SK-N-MC (cell line): ENCODE measurements around the gene SLC41A3.
"Not testable (repeated sequence)": the region's sequence is repeated elsewhere in the genome, so short reads cannot be mapped to it uniquely, and the experiment has no call there.

Source experiments
- DNase-seq: peaks from one replicate; pipeline ENCODE4 v3.0.0-alpha.2; 2011; ENCODE audit warnings: low read depth, low spot score
- H3K27ac ChIP-seq: fragments of 200-600 bp; sonication (generic); 2 replicates; pipeline ENCODE4 v1.5.1; 2016; ENCODE audit warnings: mixed run types
- H3K36me3 ChIP-seq: fragments of 200-600 bp; sonication (generic); 2 replicates; pipeline ENCODE4 v1.6.1; 2017; ENCODE audit warnings: antibody characterized with exemption, low read length, mixed read lengths; ENCODE audit not compliant: insufficient read depth
- H3K4me3 ChIP-seq: fragments of 200-600 bp; sonication (generic); 2 replicates; pipeline ENCODE4 v1.5.1; 2016
- H3K9ac ChIP-seq: fragments of 200-600 bp; sonication (generic); 2 replicates; pipeline ENCODE4 v1.8.0; 2017; ENCODE audit warnings: mixed run types, mixed read lengths; ENCODE audit not compliant: insufficient read length
- H3K9me3 ChIP-seq: fragments of 200-600 bp; sonication (generic); 2 replicates; pipeline ENCODE4 v1.6.1; 2017; ENCODE audit warnings: low read depth, mild to moderate bottlenecking, antibody characterized with exemption, low read length, moderate library complexity, mixed read lengths
- EZH2 ChIP-seq: fragments of 200-600 bp; sonication (generic); IDR thresholded peaks from one replicate; pipeline ENCODE4 v1.6.1; 2017; ENCODE audit warnings: antibody characterized with exemption
- FOXP2 ChIP-seq: optimal IDR thresholded peaks from 2 replicates; pipeline ENCODE3; 2011; ENCODE audit warnings: mild to moderate bottlenecking, moderate library complexity; ENCODE audit not compliant: insufficient read depth; ENCODE audit errors: extremely low read length, control extremely low read depth
- POLR2AphosphoS5 ChIP-seq: IDR thresholded peaks from 2 replicates; pipeline ENCODE4 v1.6.1; 2012; ENCODE audit warnings: mild to moderate bottlenecking, low read depth, low read length, borderline replicate concordance

Gene SLC41A3

DNA sequence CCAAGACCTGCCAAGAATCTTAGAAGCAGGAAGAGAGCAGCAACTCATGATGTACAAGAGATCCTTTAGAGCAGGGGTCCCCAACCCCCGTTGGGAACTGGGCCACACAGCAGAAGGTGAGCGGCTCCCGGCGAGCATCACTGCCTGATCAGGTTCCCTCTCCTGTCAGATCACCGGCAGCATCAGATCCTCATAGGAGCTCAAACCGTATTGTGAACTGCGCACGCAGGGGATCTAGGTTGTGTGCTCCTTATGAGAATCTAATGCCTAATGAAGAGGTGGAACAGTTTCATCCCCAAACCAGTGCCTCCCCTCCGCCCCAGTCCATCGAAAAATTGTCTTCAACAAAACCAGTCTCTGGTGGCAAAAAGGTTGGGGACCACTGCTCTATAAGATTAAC is 13.8 kb downstream of the SLC41A3 start:
- H3K9ac ChIP-seq, result no peak overlapping the region
- no peak overlapping the region for H3K27ac ChIP-seq
- H3K9me3 ChIP-seq, result no peaks in the 10 kb centered on the region
- H3K36me3 ChIP-seq, result peaks cover 3% of the 10 kb centered on the region; the same call in 1 of the 2 replicates
- no peak overlapping the region for H3K4me3 ChIP-seq
- no peak for DNase-seq
- TF ChIP-seq POLR2AphosphoS5, result no peak
- TF ChIP-seq EZH2, result no peak
- no peak for TF ChIP-seq FOXP2

DNA sequence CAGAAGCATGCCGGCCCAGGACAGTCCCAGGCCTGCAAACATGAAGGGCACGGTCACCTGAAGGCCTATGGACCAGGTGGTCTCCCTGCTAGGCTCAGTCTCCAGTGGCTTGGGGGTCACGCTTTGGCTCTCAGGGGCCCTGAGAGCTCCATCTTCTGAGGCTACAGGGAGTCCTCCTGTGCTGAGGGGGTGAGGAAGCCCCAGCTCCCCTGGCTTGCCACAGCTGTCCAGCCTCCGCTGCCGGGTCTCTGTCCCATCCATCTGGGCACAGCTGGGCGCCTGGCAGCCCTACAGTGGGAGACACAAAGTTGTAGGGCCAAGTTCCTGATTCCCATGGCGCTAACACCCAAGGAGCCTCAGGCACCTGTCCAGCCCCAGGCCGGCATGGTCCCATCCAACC is 16.0 kb downstream of the SLC41A3 start:
- TF ChIP-seq EZH2 (no peak), FOXP2 (no peak), POLR2AphosphoS5 (no peak)
- Histone ChIP-seq H3K36me3 (peaks cover 3% of the 10 kb centered on the region; the same call in 1 of the 2 replicates), H3K9ac (no peak overlapping the region), H3K27ac (no peak overlapping the region), H3K4me3 (no peak overlapping the region), H3K9me3 (no peaks in the 10 kb centered on the region)
- no peak for DNase-seq

DNA sequence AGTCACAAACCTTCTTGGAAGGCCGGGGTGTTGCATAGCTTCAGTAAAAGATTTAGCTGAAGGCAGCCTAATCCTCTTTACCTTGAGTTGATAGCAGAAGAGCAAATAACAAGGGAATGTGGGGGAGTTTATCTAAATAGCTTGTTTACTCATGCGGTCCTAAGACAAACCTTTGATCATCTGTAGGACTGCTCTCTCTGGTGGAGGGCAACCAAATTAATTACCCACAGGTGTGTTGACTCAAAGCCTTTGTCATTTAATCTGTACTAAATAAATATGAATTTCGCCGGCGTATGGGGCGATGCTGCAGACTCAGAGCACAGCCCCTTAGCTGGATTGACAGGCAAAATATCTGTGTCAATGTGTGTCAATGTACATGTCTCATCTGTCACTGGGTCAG is 17.2 kb downstream of the SLC41A3 start:
- H3K9me3 ChIP-seq, H3K4me3 ChIP-seq, H3K36me3 ChIP-seq, H3K27ac ChIP-seq, DNase-seq, H3K9ac ChIP-seq: not testable (repeated sequence)

DNA sequence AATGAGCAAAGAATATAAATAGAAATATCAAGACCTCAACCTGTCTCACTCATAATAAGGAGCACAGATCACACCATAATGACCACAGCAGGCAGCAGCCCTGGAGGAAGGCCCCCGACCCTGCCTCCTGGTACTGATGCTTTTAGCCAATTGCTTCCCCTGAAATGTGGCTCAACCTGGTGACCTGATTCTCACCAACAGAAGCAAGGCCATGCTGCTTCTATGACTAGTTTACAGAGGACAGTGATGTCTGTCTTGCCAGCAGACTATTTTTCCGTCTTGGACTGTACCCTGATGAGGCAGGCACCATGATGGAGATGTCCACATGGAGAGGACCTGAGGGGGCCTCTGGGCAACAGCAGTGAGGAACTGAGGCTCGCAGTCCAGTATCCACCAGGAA is 18.0 kb downstream of the SLC41A3 start:
- H3K4me3 ChIP-seq, result no peak overlapping the region

DNA sequence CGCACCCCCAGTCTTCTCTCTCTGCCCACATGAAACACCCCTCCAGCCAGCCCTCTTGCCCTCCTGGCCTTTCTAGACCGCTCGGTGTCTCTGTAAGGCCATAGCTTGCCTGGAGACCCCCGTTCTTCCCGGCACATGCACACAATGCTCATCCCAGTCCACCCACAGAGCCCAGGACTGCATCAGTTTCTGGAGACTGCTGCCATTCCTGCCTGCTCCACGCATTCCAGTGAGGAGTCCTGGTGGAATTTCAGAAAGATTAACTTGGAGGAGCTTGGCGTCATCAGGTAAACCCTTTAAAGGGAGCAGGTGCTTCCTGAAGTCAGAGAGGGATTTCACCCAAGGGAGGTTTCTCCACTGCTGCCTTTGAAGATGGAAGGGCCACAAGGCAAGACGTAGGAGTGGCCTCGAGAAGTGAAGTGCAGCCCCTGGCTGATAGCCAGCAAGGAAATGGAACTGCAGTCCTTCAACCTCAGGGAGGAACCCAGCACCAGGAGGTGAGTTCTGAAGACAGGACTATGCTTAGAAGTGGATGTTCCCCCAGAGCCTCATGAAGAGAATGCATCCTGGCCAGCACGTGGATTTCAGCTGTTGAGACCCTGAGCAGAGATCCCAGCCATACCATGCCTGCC is 19.2 kb downstream of the SLC41A3 start:
- no peak for TF ChIP-seq FOXP2
- no peak for TF ChIP-seq POLR2AphosphoS5
- no peak for TF ChIP-seq EZH2
- no peak overlapping the region for H3K4me3 ChIP-seq
- no peak overlapping the region for H3K27ac ChIP-seq
- no peaks in the 10 kb centered on the region for H3K9me3 ChIP-seq
- H3K36me3 ChIP-seq, result no peaks in the 10 kb centered on the region
- H3K9ac ChIP-seq, result no peak overlapping the region
- no peak for DNase-seq

More for the DNA sequence above, 18.0 kb downstream of the SLC41A3 start:
- Histone ChIP-seq H3K27ac (no peak overlapping the region), H3K9ac (no peak overlapping the region), H3K36me3 (no peaks in the 10 kb centered on the region), H3K9me3 (no peaks in the 10 kb centered on the region)
- no peak for TF ChIP-seq EZH2
- TF ChIP-seq FOXP2, result no peak
- no peak for TF ChIP-seq POLR2AphosphoS5
- no peak for DNase-seq

DNA sequence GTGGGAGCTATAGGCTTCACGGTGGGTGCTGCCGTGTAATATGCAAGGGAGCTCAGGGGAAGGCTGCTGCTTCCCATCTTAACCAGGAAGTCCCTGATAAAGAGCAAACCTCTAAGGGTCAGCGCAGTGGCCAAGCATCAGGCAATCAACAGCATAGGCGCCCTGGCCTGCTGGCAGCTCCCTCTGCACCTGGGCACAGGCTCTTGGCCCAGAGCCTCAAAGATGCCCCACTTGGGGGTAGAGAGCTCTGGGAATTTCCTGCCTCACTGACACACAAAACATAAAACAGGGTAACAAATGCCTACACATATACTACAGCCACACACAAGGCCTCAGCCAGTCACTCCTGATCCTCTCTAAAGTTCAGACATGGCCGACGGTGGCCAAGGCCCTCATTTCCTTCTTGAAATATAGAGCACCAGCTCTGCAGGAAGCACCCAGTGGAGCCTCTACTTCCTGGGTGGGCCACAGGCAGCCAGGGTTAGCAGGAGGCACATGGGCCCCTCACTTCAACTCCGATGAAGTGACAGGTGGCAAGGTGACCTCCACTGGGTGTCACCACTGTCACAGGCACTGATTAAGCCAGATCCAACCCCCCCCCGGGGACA is 20.5 kb downstream of the SLC41A3 start:
- no peak for DNase-seq
- H3K36me3 ChIP-seq, result no peaks in the 10 kb centered on the region
- H3K9ac ChIP-seq, result no peak overlapping the region
- H3K4me3 ChIP-seq, result no peak overlapping the region
- H3K27ac ChIP-seq, result no peak overlapping the region
- no peak for TF ChIP-seq EZH2
- no peak for TF ChIP-seq POLR2AphosphoS5
- no peak for TF ChIP-seq FOXP2
- H3K9me3 ChIP-seq, result no peaks in the 10 kb centered on the region

DNA sequence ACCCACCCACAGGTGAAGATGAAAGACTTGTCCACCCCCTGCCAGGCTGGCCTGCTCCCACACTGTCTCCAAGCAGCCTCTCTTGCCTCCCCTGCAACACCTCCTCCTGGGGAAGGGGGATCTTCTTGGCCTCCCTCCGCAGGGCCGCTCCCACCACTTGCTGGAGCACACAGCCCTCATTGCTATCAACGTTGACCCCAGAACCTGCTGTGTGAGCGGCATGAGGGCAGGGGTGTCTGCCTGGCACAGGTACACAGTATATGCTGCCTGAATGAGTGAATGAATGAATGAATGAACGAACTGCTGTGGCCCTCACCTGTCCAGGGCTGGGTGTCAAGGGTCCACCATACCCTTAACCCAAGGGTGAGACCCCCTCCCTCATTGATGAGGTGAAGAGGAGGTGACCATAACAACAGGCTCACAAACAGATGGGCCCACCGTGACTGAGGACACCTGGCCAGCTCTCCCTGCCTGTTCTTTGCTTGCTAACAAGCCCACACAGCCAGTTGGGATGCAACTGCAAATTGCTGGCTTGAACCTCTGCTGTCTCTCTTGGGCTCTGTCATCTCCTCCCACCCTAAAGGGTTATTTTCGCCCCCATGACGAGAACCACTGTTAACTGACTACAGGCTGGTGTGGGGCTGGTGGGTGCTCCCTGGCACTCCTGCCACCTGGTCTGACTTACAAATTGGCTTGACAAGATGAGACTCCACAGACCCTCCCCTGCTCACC is 22.5 kb downstream of the SLC41A3 start:
- H3K9ac ChIP-seq, result no peak overlapping the region
- TF ChIP-seq EZH2, result no peak
- no peak overlapping the region for H3K27ac ChIP-seq
- DNase-seq, result no peak
- H3K36me3 ChIP-seq, result no peaks in the 10 kb centered on the region
- H3K4me3 ChIP-seq, result no peak overlapping the region
- H3K9me3 ChIP-seq, result no peaks in the 10 kb centered on the region

DNA sequence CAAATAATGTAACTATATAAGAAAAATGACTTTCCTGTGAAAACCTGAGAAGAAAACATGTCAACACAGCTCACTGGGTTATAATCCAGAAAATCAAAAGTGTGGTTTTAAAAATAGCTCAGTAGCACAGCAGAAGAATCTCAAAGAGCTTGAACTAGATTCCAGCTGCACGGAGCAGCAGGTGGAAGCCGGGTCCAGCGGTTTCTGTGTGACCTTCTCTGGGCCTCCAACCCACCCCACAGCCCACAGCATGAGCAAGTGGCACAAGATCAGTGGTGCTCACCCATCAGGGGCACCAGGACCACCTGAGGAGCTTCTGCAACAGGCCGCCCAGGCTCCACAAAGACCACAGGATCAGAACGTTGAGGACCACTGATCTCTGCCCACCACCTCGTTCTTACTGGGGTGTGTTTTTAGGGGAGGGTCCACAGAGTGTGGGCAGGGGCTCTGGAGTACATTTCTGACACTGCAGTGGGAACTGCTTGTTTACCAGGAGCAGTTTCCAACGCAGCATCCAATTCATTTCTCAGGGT is 23.2 kb downstream of the SLC41A3 start:
- H3K27ac ChIP-seq, result no peak overlapping the region
- no peak overlapping the region for H3K9ac ChIP-seq
- H3K4me3 ChIP-seq, result no peak overlapping the region
- DNase-seq, result no peak
- H3K9me3 ChIP-seq, result no peaks in the 10 kb centered on the region
- TF ChIP-seq EZH2, result no peak
- H3K36me3 ChIP-seq, result no peaks in the 10 kb centered on the region

DNA sequence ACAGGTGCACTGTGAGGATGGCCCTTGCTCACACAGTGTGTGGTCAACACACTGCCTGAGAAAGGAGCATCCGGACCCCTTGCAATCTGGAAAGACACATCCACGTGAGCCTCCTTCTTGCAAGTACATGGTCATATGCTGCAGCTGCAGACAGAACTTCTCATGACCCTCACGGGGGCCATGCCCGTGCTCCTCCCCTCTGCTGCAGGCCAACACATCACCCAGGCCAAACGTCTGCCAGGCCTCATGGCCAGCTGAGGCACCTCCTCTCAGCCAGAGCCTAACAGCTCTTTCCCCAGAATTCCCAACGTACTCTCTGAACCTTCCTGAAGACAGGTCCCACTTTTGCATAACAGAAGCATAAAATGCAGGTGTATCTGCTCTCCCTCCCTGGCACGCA is 25.3 kb downstream of the SLC41A3 start:
- no peak for DNase-seq
- no peaks in the 10 kb centered on the region for H3K36me3 ChIP-seq
- no peak overlapping the region for H3K27ac ChIP-seq
- no peaks in the 10 kb centered on the region for H3K9me3 ChIP-seq
- no peak overlapping the region for H3K4me3 ChIP-seq
- no peak overlapping the region for H3K9ac ChIP-seq
- no peak for TF ChIP-seq POLR2AphosphoS5
- TF ChIP-seq FOXP2, result no peak
- TF ChIP-seq EZH2, result no peak
